K562 (cell line): ENCODE measurements around the gene KCNH2. TPM values are rescaled to one million over a fixed set of nuclear protein-coding genes. Genes with fewer than 3 reads are reported as not detected.

Experiments used
- BHLHE40 ChIP-seq: IDR thresholded peaks from 2 replicates; pipeline ENCODE4 v1.6.1; 2011; ENCODE audit warnings: low read length, improper control_type of control experiment
- ETS2 ChIP-seq: IDR thresholded peaks from 2 replicates; pipeline ENCODE4 v1.6.1; 2016; ENCODE audit warnings: borderline replicate concordance, missing genetic modification characterization, mild to moderate bottlenecking, moderate library complexity, missing compliant biosample characterization; ENCODE audit not compliant: poor library complexity, severe bottlenecking
- HMGN3 ChIP-seq: IDR thresholded peaks from 2 replicates; pipeline ENCODE4 v1.6.1; 2011; ENCODE audit warnings: borderline replicate concordance, low read depth, mild to moderate bottlenecking, mixed read lengths, low read length; ENCODE audit not compliant: insufficient read length; ENCODE audit errors: extremely low read depth
- HNRNPUL1 ChIP-seq: fragments of 200-400 bp; formaldehyde crosslinking; IDR thresholded peaks from 2 replicates; pipeline ENCODE4 v1.6.1; 2017; ENCODE audit warnings: low read length
- KDM5B ChIP-seq: fragments of 200-600 bp; sonication (generic); IDR thresholded peaks from 2 replicates; pipeline ENCODE4 v1.6.1; 2012; ENCODE audit warnings: low read depth, mild to moderate bottlenecking, moderate library complexity, low read length, control low read depth, inconsistent platforms; ENCODE audit not compliant: insufficient replicate concordance
- PHF20 ChIP-seq: fragments of 450-650 bp; IDR thresholded peaks from 2 replicates; pipeline ENCODE4 v1.6.1; 2018; ENCODE audit not compliant: partially characterized antibody
- RBM15 ChIP-seq: fragments of 200-400 bp; formaldehyde crosslinking; IDR thresholded peaks from 2 replicates; pipeline ENCODE4 v1.6.1; 2018; ENCODE audit warnings: mild to moderate bottlenecking, low read length, moderate library complexity; ENCODE audit not compliant: insufficient read depth
- RFX7 ChIP-seq: fragments of 250-450 bp; sonication (Bioruptor Pico); IDR thresholded peaks from 2 replicates; pipeline ENCODE4 v1.5.1; 2021; ENCODE audit warnings: mild to moderate bottlenecking
- SMARCB1 ChIP-seq: IDR thresholded peaks from 2 replicates; pipeline ENCODE4 v1.6.1; 2011; ENCODE audit warnings: improper control_type of control experiment, low read depth; ENCODE audit not compliant: insufficient read length
- ZSCAN29 ChIP-seq: fragments of 450-650 bp; IDR thresholded peaks from 2 replicates; pipeline ENCODE4 v1.6.1; 2017
- polyA plus RNA-seq, 8 experiments: library from polyadenylated mRNA; depleted of rRNA in 4 of 8; stranded (reverse) in 5 of 8; unstranded in 3 of 8; fragments of >200 nt; fragmentation: Nextera tagmentation in 2 of 8; fragmentation: Illumina TruSeq in 1 of 8; extraction: Ambion mirVana in 2 of 8; extraction: Trizol in 1 of 8; gene quantifications; 2 replicates each; pipeline versions ENCODE4 v1.2.1 to v1.2.3, GENCODE V29; 2011 to 2014; ENCODE audit warnings: inconsistent platforms in 1 of 8, missing spikeins in 1 of 8
- total RNA-seq, 7 experiments: library from RNA; depleted of rRNA in 6 of 7; stranded (reverse); fragments of >200 nt in 6 of 7; fragmentation: Illumina TruSeq in 2 of 7; extraction: Trizol in 2 of 7; gene quantifications; 2 replicates each; pipeline versions ENCODE4 v1.2.1 to v1.2.3, GENCODE V29; 2011 to 2021; ENCODE audit warnings: low replicate concordance in 1 of 7
- TF ChIP-seq, protein P1 (sequence below), 2 experiments: fragments of 450-650 bp in 1 of 2; sonication (generic) in 1 of 2; formaldehyde crosslinking; conservative IDR thresholded peaks; 2 replicates each; pipeline versions ENCODE4 v1.4.0 to v1.8.1; 2020 to 2022; ENCODE audit warnings: mild to moderate bottlenecking in 1 of 2, missing genetic modification reagents in 1 of 2
- TF ChIP-seq, protein P2 (sequence below): fragments of 200-800 bp; sonication (Bioruptor generic); IDR thresholded peaks from 2 replicates; pipeline ENCODE4 v1.6.1; 2016; ENCODE audit warnings: missing genetic modification characterization, missing compliant biosample characterization
- TF ChIP-seq, protein P3 (sequence below): sonication (generic); formaldehyde crosslinking; IDR thresholded peaks from 2 replicates; pipeline ENCODE4 v1.8.1; 2023; ENCODE audit warnings: missing genetic modification reagents, mild to moderate bottlenecking, borderline replicate concordance

Gene KCNH2
- total and polyA plus RNA-seq, 9 of the 15 experiments (the other 6 are each of a cell fraction or from before 2014, with no cell fraction given), result 18.1 to 368 (median 218) TPM

- TF ChIP-seq, protein P1, sequence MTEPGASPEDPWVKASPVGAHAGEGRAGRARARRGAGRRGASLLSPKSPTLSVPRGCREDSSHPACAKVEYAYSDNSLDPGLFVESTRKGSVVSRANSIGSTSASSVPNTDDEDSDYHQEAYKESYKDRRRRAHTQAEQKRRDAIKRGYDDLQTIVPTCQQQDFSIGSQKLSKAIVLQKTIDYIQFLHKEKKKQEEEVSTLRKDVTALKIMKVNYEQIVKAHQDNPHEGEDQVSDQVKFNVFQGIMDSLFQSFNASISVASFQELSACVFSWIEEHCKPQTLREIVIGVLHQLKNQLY (CRISPR knock-in tag; conservative IDR thresholded peaks at IDR 0.05), result no peak
- peak; percentile 94 for TF ChIP-seq BHLHE40
- no peak for TF ChIP-seq RFX7 (CRISPR knock-in tag)
- TF ChIP-seq, protein P2, sequence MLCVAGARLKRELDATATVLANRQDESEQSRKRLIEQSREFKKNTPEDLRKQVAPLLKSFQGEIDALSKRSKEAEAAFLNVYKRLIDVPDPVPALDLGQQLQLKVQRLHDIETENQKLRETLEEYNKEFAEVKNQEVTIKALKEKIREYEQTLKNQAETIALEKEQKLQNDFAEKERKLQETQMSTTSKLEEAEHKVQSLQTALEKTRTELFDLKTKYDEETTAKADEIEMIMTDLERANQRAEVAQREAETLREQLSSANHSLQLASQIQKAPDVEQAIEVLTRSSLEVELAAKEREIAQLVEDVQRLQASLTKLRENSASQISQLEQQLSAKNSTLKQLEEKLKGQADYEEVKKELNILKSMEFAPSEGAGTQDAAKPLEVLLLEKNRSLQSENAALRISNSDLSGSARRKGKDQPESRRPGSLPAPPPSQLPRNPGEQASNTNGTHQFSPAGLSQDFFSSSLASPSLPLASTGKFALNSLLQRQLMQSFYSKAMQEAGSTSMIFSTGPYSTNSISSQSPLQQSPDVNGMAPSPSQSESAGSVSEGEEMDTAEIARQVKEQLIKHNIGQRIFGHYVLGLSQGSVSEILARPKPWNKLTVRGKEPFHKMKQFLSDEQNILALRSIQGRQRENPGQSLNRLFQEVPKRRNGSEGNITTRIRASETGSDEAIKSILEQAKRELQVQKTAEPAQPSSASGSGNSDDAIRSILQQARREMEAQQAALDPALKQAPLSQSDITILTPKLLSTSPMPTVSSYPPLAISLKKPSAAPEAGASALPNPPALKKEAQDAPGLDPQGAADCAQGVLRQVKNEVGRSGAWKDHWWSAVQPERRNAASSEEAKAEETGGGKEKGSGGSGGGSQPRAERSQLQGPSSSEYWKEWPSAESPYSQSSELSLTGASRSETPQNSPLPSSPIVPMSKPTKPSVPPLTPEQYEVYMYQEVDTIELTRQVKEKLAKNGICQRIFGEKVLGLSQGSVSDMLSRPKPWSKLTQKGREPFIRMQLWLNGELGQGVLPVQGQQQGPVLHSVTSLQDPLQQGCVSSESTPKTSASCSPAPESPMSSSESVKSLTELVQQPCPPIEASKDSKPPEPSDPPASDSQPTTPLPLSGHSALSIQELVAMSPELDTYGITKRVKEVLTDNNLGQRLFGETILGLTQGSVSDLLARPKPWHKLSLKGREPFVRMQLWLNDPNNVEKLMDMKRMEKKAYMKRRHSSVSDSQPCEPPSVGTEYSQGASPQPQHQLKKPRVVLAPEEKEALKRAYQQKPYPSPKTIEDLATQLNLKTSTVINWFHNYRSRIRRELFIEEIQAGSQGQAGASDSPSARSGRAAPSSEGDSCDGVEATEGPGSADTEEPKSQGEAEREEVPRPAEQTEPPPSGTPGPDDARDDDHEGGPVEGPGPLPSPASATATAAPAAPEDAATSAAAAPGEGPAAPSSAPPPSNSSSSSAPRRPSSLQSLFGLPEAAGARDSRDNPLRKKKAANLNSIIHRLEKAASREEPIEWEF (CRISPR knock-in tag), result no peak
- TF ChIP-seq, protein P3, sequence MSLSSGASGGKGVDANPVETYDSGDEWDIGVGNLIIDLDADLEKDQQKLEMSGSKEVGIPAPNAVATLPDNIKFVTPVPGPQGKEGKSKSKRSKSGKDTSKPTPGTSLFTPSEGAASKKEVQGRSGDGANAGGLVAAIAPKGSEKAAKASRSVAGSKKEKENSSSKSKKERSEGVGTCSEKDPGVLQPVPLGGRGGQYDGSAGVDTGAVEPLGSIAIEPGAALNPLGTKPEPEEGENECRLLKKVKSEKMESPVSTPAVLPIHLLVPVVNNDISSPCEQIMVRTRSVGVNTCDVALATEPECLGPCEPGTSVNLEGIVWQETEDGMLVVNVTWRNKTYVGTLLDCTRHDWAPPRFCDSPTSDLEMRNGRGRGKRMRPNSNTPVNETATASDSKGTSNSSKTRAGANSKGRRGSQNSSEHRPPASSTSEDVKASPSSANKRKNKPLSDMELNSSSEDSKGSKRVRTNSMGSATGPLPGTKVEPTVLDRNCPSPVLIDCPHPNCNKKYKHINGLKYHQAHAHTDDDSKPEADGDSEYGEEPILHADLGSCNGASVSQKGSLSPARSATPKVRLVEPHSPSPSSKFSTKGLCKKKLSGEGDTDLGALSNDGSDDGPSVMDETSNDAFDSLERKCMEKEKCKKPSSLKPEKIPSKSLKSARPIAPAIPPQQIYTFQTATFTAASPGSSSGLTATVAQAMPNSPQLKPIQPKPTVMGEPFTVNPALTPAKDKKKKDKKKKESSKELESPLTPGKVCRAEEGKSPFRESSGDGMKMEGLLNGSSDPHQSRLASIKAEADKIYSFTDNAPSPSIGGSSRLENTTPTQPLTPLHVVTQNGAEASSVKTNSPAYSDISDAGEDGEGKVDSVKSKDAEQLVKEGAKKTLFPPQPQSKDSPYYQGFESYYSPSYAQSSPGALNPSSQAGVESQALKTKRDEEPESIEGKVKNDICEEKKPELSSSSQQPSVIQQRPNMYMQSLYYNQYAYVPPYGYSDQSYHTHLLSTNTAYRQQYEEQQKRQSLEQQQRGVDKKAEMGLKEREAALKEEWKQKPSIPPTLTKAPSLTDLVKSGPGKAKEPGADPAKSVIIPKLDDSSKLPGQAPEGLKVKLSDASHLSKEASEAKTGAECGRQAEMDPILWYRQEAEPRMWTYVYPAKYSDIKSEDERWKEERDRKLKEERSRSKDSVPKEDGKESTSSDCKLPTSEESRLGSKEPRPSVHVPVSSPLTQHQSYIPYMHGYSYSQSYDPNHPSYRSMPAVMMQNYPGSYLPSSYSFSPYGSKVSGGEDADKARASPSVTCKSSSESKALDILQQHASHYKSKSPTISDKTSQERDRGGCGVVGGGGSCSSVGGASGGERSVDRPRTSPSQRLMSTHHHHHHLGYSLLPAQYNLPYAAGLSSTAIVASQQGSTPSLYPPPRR, result no peak
- no peak for TF ChIP-seq HNRNPUL1
- peak; percentile 86 for TF ChIP-seq KDM5B
- TF ChIP-seq SMARCB1, result no peak
- TF ChIP-seq ETS2, result peak; percentile 87
- TF ChIP-seq ZSCAN29, result peak; percentile 52; the same call in 1 of the 2 replicates
- peak; percentile 45 for TF ChIP-seq PHF20
- TF ChIP-seq RBM15, result no peak
- peak; percentile 79 for TF ChIP-seq HMGN3
Measured at GRCh38 chr7:150974468-150975391, 3.4 kb downstream of the KCNH2 start (continued).
